Measurements from ENCODE around the gene MOSPD3.

The MOSPD3 gene

GRCh38 chr7:100609958-100610357 lies 2.4 kb upstream of the MOSPD3 start:
- no peak overlapping the region for H3K9ac ChIP-seq
- no peaks in the 10 kb centered on the region for H4K20me1 ChIP-seq (ENCODE audit: insufficient read depth)
- H3K36me3 ChIP-seq (ENCODE audit: insufficient read depth): no peaks in the 10 kb centered on the region
- no peaks in the 10 kb centered on the region for H3K79me2 ChIP-seq (ENCODE audit: insufficient read depth, low read depth)
- H3K27ac ChIP-seq: no peak overlapping the region
- peaks cover 14% of the 10 kb centered on the region; the same call in 1 of the 2 replicates for H3K27me3 ChIP-seq (ENCODE audit: insufficient read depth, low read depth)
- no peak overlapping the region for H2AFZ ChIP-seq (ENCODE audit: low read depth)
- no peak for TF ChIP-seq CTCF (conservative IDR thresholded peaks at IDR 0.05; ENCODE audit: low read depth, low read length)
- peaks cover 8% of the 10 kb centered on the region for H3K4me1 ChIP-seq (ENCODE audit: low read depth, poor library complexity, severe bottlenecking)
- no peak overlapping the region for H3K4me3 ChIP-seq (IDR thresholded peaks at IDR 0.05; ENCODE audit: insufficient read depth, low read depth, low read length)
- no peak overlapping the region for H3K4me2 ChIP-seq

- no peaks in the 10 kb centered on the region for H4K20me1 ChIP-seq (ENCODE audit: insufficient read depth)
- H3K4me3 ChIP-seq (IDR thresholded peaks at IDR 0.05; ENCODE audit: insufficient read depth, low read depth, low read length): no peak overlapping the region
- H3K9ac ChIP-seq: peak overlapping the region; percentile 33; the same call in 1 of the 2 replicates
- H3K36me3 ChIP-seq (ENCODE audit: insufficient read depth): no peaks in the 10 kb centered on the region
- H3K27me3 ChIP-seq (ENCODE audit: insufficient read depth, low read depth): peaks cover 26% of the 10 kb centered on the region; the same call in 1 of the 2 replicates
- no peak overlapping the region for H3K27ac ChIP-seq
- H3K4me1 ChIP-seq (ENCODE audit: low read depth, poor library complexity, severe bottlenecking): peaks cover 5% of the 10 kb centered on the region
- H2AFZ ChIP-seq (ENCODE audit: low read depth): peak overlapping the region; percentile 95
- peak overlapping the region; percentile 99 for H3K4me2 ChIP-seq
- TF ChIP-seq CTCF (conservative IDR thresholded peaks at IDR 0.05; ENCODE audit: low read depth, low read length): no peak
- H3K79me2 ChIP-seq (ENCODE audit: insufficient read depth, low read depth): no peaks in the 10 kb centered on the region
Measured at GRCh38 chr7:100612730-100613390, 520 bp downstream of the MOSPD3 start.

GRCh38 chr7:100613412-100614175 lies 1.3 kb downstream of the MOSPD3 start:
- Histone ChIP-seq H3K9ac (no peak overlapping the region), H3K36me3 (ENCODE audit: insufficient read depth) (no peaks in the 10 kb centered on the region), H3K79me2 (ENCODE audit: insufficient read depth, low read depth) (no peaks in the 10 kb centered on the region), H3K4me1 (ENCODE audit: low read depth, poor library complexity, severe bottlenecking) (peaks cover 5% of the 10 kb centered on the region), H3K27me3 (ENCODE audit: insufficient read depth, low read depth) (peaks cover 19% of the 10 kb centered on the region; the same call in 1 of the 2 replicates), H4K20me1 (ENCODE audit: insufficient read depth) (no peaks in the 10 kb centered on the region), H3K4me3 (IDR thresholded peaks at IDR 0.05; ENCODE audit: insufficient read depth, low read depth, low read length) (no peak overlapping the region), H2AFZ (ENCODE audit: low read depth) (no peak overlapping the region), H3K27ac (no peak overlapping the region), H3K4me2 (no peak overlapping the region; the same call in 1 of the 2 replicates)
- TF ChIP-seq CTCF (conservative IDR thresholded peaks at IDR 0.05; ENCODE audit: low read depth, low read length): no peak

GRCh38 chr7:100614308-100614861 lies 2.0 kb downstream of the MOSPD3 start:
- no peak overlapping the region for H3K4me2 ChIP-seq
- H3K36me3 ChIP-seq (ENCODE audit: insufficient read depth): no peaks in the 10 kb centered on the region
- H3K27me3 ChIP-seq (ENCODE audit: insufficient read depth, low read depth): peaks cover 19% of the 10 kb centered on the region
- H3K79me2 ChIP-seq (ENCODE audit: insufficient read depth, low read depth): no peaks in the 10 kb centered on the region
- H3K27ac ChIP-seq: no peak overlapping the region
- H3K9ac ChIP-seq: no peak overlapping the region
- no peaks in the 10 kb centered on the region for H4K20me1 ChIP-seq (ENCODE audit: insufficient read depth)
- H3K4me3 ChIP-seq (IDR thresholded peaks at IDR 0.05; ENCODE audit: insufficient read depth, low read depth, low read length): no peak overlapping the region
- H3K4me1 ChIP-seq (ENCODE audit: low read depth, poor library complexity, severe bottlenecking): peaks cover 5% of the 10 kb centered on the region
- TF ChIP-seq CTCF (conservative IDR thresholded peaks at IDR 0.05; ENCODE audit: low read depth, low read length): no peak
- no peak overlapping the region for H2AFZ ChIP-seq (ENCODE audit: low read depth)
